ENCODE data around the gene CSF3R. TPM values are rescaled to one million over a fixed set of nuclear protein-coding genes. Genes with fewer than 3 reads are reported as not detected.

Gene CSF3R
- total RNA-seq, 2 donors from 2014 or later, result 0.30 to 0.79 TPM

Other genes with a start within 250 kb of the CSF3R start
- 10 to 100 TPM in 1 of 2 donors, 1 to 10 TPM in 1; 8.1 to 16.3 TPM for gene SH3D21, start 176.5 kb downstream of the CSF3R start, total RNA-seq
- gene EVA1B, start 159.3 kb downstream of the CSF3R start, total RNA-seq, result 1 to 10 TPM; 8.0 to 9.4 TPM
- gene STK40, start 97.0 kb downstream of the CSF3R start, total RNA-seq, result 10 to 100 TPM; 56.1 to 63.5 TPM
- gene LSM10, start 85.0 kb downstream of the CSF3R start, total RNA-seq, result 10 to 100 TPM; 56.5 to 66.2 TPM
- gene OSCP1, start 32.5 kb downstream of the CSF3R start, total RNA-seq, result 1 to 10 TPM; 1.4 to 2.1 TPM
- 10 to 100 TPM; 71.7 to 74.5 TPM for gene MRPS15, start 18.5 kb downstream of the CSF3R start, total RNA-seq